Raji (cell line): ENCODE results near the gene PPP4R3A.

ENCODE experiments used
- POLR2A ChIP-seq: IDR thresholded peaks from 2 replicates; pipeline ENCODE4 v1.6.1; 2011; ENCODE audit warnings: low read depth, low read length, control low read depth; ENCODE audit not compliant: insufficient read depth

PPP4R3A gene

GRCh38 chr14:91511043-91511383, 903 bp upstream of the PPP4R3A start:
- TF ChIP-seq POLR2A = no peak

GRCh38 chr14:91509878-91510170, 286 bp downstream of the PPP4R3A start:
- no peak for TF ChIP-seq POLR2A

- no peak for TF ChIP-seq POLR2A
Measured at GRCh38 chr14:91509083-91509877, 830 bp downstream of the PPP4R3A start.

GRCh38 chr14:91508105-91508504, 2.0 kb downstream of the PPP4R3A start:
- no peak for TF ChIP-seq POLR2A

GRCh38 chr14:91506226-91506625, 3.9 kb downstream of the PPP4R3A start:
- no peak for TF ChIP-seq POLR2A

- TF ChIP-seq POLR2A = no peak
Measured at GRCh38 chr14:91503000-91503504, 7.1 kb downstream of the PPP4R3A start.

GRCh38 chr14:91501951-91502930, 7.9 kb downstream of the PPP4R3A start:
- no peak for TF ChIP-seq POLR2A

- TF ChIP-seq POLR2A = no peak
Measured at GRCh38 chr14:91501348-91501747, 8.8 kb downstream of the PPP4R3A start.

- no peak for TF ChIP-seq POLR2A
Measured at GRCh38 chr14:91496790-91497189, 13.3 kb downstream of the PPP4R3A start.

GRCh38 chr14:91493169-91493568, 16.9 kb downstream of the PPP4R3A start:
- TF ChIP-seq POLR2A = no peak

GRCh38 chr14:91484744-91485143, 25.4 kb downstream of the PPP4R3A start:
- no peak for TF ChIP-seq POLR2A

GRCh38 chr14:91484186-91484585, 25.9 kb downstream of the PPP4R3A start:
- TF ChIP-seq POLR2A = no peak

GRCh38 chr14:91482263-91483013, 27.7 kb downstream of the PPP4R3A start:
- TF ChIP-seq POLR2A = no peak

GRCh38 chr14:91477388-91477787, 32.7 kb downstream of the PPP4R3A start:
- TF ChIP-seq POLR2A = no peak

GRCh38 chr14:91473046-91473445, 37.1 kb downstream of the PPP4R3A start:
- no peak for TF ChIP-seq POLR2A
